Effector memory CD4-positive, alpha-beta T cell (primary cell): Measurements from ENCODE around the gene UBR1.
"Not testable (repeated sequence)": the region's sequence is repeated elsewhere in the genome, so short reads cannot be mapped to it uniquely, and the experiment has no call there.

Source experiments
- DNase-seq, 3 donors: peaks; one replicate each; pipeline ENCODE4 v3.0.0-alpha.2; 2020
- H3K27ac ChIP-seq: 2 replicates; pipeline ENCODE4 v1.7.0; 2013; ENCODE audit warnings: mild to moderate bottlenecking, low read length, moderate library complexity; ENCODE audit not compliant: insufficient read depth, poor library complexity, severe bottlenecking
- H3K27me3 ChIP-seq: replicated peaks from 2 replicates; pipeline ENCODE4 v1.7.0; 2013; ENCODE audit warnings: mild to moderate bottlenecking, low read length; ENCODE audit not compliant: insufficient read depth, control insufficient read depth, poor library complexity, severe bottlenecking
- H3K36me3 ChIP-seq: 2 replicates; pipeline ENCODE4 v1.7.0; 2013; ENCODE audit warnings: mild to moderate bottlenecking, low read length, moderate library complexity; ENCODE audit not compliant: control insufficient read depth, insufficient read depth
- H3K4me1 ChIP-seq: 2 replicates; pipeline ENCODE4 v1.7.0; 2013; ENCODE audit warnings: low read length, mild to moderate bottlenecking; ENCODE audit not compliant: control insufficient read depth, insufficient read depth, poor library complexity, severe bottlenecking
- H3K4me3 ChIP-seq: 2 replicates; pipeline ENCODE4 v1.7.0; 2013; ENCODE audit warnings: low read length, low read depth, mild to moderate bottlenecking; ENCODE audit not compliant: insufficient read depth, poor library complexity, severe bottlenecking
- H3K9me3 ChIP-seq: 2 replicates; pipeline ENCODE4 v1.7.0; 2013; ENCODE audit warnings: mild to moderate bottlenecking, low read length, moderate library complexity; ENCODE audit not compliant: control insufficient read depth

Gene UBR1

GRCh38 chr15:43029476-43029875 is 76.4 kb downstream of the UBR1 start:
- H3K9me3 ChIP-seq = no peaks in the 10 kb centered on the region
- no peak overlapping the region for H3K4me3 ChIP-seq
- H3K27me3 ChIP-seq = no peaks in the 10 kb centered on the region
- no peak overlapping the region for H3K27ac ChIP-seq
- DNase-seq = no peak
- H3K4me1 ChIP-seq = no peaks in the 10 kb centered on the region
- H3K36me3 ChIP-seq = peaks cover 35% of the 10 kb centered on the region

- DNase-seq = no peak
- no peaks in the 10 kb centered on the region for H3K4me1 ChIP-seq
- H3K36me3 ChIP-seq = peaks cover 56% of the 10 kb centered on the region
- H3K9me3 ChIP-seq = no peaks in the 10 kb centered on the region
- no peaks in the 10 kb centered on the region for H3K27me3 ChIP-seq
- H3K27ac ChIP-seq = no peak overlapping the region
- H3K4me3 ChIP-seq = no peak overlapping the region
These were observed 80.7 kb downstream of the UBR1 start for GRCh38 chr15:43025150-43025549.

- DNase-seq, H3K4me1 ChIP-seq, H3K9me3 ChIP-seq, H3K27ac ChIP-seq, H3K27me3 ChIP-seq, H3K4me3 ChIP-seq: not testable (repeated sequence)
- peaks cover 15% of the 10 kb centered on the region for H3K36me3 ChIP-seq
These were observed 91.2 kb downstream of the UBR1 start for GRCh38 chr15:43014671-43015070.

- H3K4me3 ChIP-seq = no peak overlapping the region
- H3K9me3 ChIP-seq = no peaks in the 10 kb centered on the region
- no peak for DNase-seq
- H3K36me3 ChIP-seq = peaks cover 26% of the 10 kb centered on the region
- no peak overlapping the region for H3K27ac ChIP-seq
- no peaks in the 10 kb centered on the region for H3K27me3 ChIP-seq
- no peaks in the 10 kb centered on the region for H3K4me1 ChIP-seq
These were observed 96.6 kb downstream of the UBR1 start for GRCh38 chr15:43009206-43009605.

- Histone ChIP-seq H3K4me1 (no peaks in the 10 kb centered on the region), H3K36me3 (peaks cover 26% of the 10 kb centered on the region), H3K27ac (no peak overlapping the region), H3K4me3 (no peak overlapping the region), H3K9me3 (no peaks in the 10 kb centered on the region), H3K27me3 (no peaks in the 10 kb centered on the region)
- DNase-seq = no peak
These were observed 97.7 kb downstream of the UBR1 start for GRCh38 chr15:43008150-43008549.

GRCh38 chr15:43007551-43007950 is 98.3 kb downstream of the UBR1 start:
- Histone ChIP-seq H3K4me1 (no peaks in the 10 kb centered on the region), H3K27ac (no peak overlapping the region), H3K36me3 (peaks cover 26% of the 10 kb centered on the region), H3K4me3 (no peak overlapping the region), H3K9me3 (no peaks in the 10 kb centered on the region), H3K27me3 (no peaks in the 10 kb centered on the region)
- DNase-seq = no peak

- Histone ChIP-seq H3K4me1 (no peaks in the 10 kb centered on the region), H3K27me3 (no peaks in the 10 kb centered on the region), H3K4me3 (no peak overlapping the region), H3K36me3 (peaks cover 22% of the 10 kb centered on the region), H3K27ac (no peak overlapping the region), H3K9me3 (no peaks in the 10 kb centered on the region)
- DNase-seq = no peak
These were observed 98.8 kb downstream of the UBR1 start for GRCh38 chr15:43006991-43007390.

- peaks cover 22% of the 10 kb centered on the region for H3K36me3 ChIP-seq
- H3K27me3 ChIP-seq, H3K4me1 ChIP-seq, DNase-seq, H3K27ac ChIP-seq, H3K4me3 ChIP-seq, H3K9me3 ChIP-seq: not testable (repeated sequence)
These were observed 100.8 kb downstream of the UBR1 start for GRCh38 chr15:43004886-43005595.

- DNase-seq = no peak
These were observed 106.5 kb downstream of the UBR1 start for GRCh38 chr15:42999201-42999779.

GRCh38 chr15:42996871-42997270 is 109.0 kb downstream of the UBR1 start:
- H3K9me3 ChIP-seq = no peaks in the 10 kb centered on the region
- H3K36me3 ChIP-seq = peaks cover 24% of the 10 kb centered on the region
- H3K4me1 ChIP-seq = no peaks in the 10 kb centered on the region

More at GRCh38 chr15:42999201-42999779, 106.5 kb downstream of the UBR1 start:
- Histone ChIP-seq H3K4me3 (no peak overlapping the region), H3K9me3 (no peaks in the 10 kb centered on the region), H3K4me1 (no peaks in the 10 kb centered on the region), H3K27ac (no peak overlapping the region), H3K36me3 (peaks cover 14% of the 10 kb centered on the region), H3K27me3 (no peaks in the 10 kb centered on the region)

More at GRCh38 chr15:42996871-42997270, 109.0 kb downstream of the UBR1 start:
- H3K27ac ChIP-seq = no peak overlapping the region
- no peaks in the 10 kb centered on the region for H3K27me3 ChIP-seq
- no peak for DNase-seq
- H3K4me3 ChIP-seq = no peak overlapping the region
